Activated T-helper 1 cell treated with Interleukin-2 at 50 U/mL for 16 hours (primary cell): ENCODE data around the gene RASA2.

ENCODE experiments used
- DNase-seq: peaks from one replicate; pipeline ENCODE4 v3.0.0-alpha.2; 2020; ENCODE audit warnings: low read depth

The RASA2 gene

GRCh38 chr3:141537856-141538255 lies 51.0 kb downstream of the RASA2 start:
- DNase-seq, result no peak

- no peak for DNase-seq
Observed at GRCh38 chr3:141538568-141539240, 51.9 kb downstream of the RASA2 start.

- no peak for DNase-seq
Observed at GRCh38 chr3:141539431-141540187, 52.8 kb downstream of the RASA2 start.

- DNase-seq, result no peak
Observed at GRCh38 chr3:141540531-141540930, 53.7 kb downstream of the RASA2 start.

GRCh38 chr3:141542202-141542969 lies 55.6 kb downstream of the RASA2 start:
- DNase-seq, result no peak

GRCh38 chr3:141542989-141543388 lies 56.2 kb downstream of the RASA2 start:
- no peak for DNase-seq

- DNase-seq, result no peak
Observed at GRCh38 chr3:141544697-141545096, 57.9 kb downstream of the RASA2 start.

GRCh38 chr3:141546081-141546480 lies 59.3 kb downstream of the RASA2 start:
- no peak for DNase-seq

- no peak for DNase-seq
Observed at GRCh38 chr3:141546586-141546985, 59.8 kb downstream of the RASA2 start.

GRCh38 chr3:141547791-141548190 lies 61.0 kb downstream of the RASA2 start:
- no peak for DNase-seq

GRCh38 chr3:141550926-141551665 lies 64.3 kb downstream of the RASA2 start:
- DNase-seq, result no peak

- DNase-seq, result no peak
Observed at GRCh38 chr3:141552440-141552991, 65.7 kb downstream of the RASA2 start.

GRCh38 chr3:141553055-141553454 lies 66.2 kb downstream of the RASA2 start:
- DNase-seq, result no peak

GRCh38 chr3:141556034-141556433 lies 69.2 kb downstream of the RASA2 start:
- no peak for DNase-seq

GRCh38 chr3:141557961-141558706 lies 71.3 kb downstream of the RASA2 start:
- DNase-seq, result no peak

- no peak for DNase-seq
Observed at GRCh38 chr3:141561426-141562034, 74.7 kb downstream of the RASA2 start.

GRCh38 chr3:141564241-141564640 lies 77.4 kb downstream of the RASA2 start:
- no peak for DNase-seq

- no peak for DNase-seq
Observed at GRCh38 chr3:141570068-141570467, 83.2 kb downstream of the RASA2 start.

GRCh38 chr3:141575879-141576743 lies 89.3 kb downstream of the RASA2 start:
- no peak for DNase-seq

GRCh38 chr3:141576744-141577052 lies 89.9 kb downstream of the RASA2 start:
- DNase-seq, result no peak
